ENCODE data around the gene FBXO40.

DNA sequence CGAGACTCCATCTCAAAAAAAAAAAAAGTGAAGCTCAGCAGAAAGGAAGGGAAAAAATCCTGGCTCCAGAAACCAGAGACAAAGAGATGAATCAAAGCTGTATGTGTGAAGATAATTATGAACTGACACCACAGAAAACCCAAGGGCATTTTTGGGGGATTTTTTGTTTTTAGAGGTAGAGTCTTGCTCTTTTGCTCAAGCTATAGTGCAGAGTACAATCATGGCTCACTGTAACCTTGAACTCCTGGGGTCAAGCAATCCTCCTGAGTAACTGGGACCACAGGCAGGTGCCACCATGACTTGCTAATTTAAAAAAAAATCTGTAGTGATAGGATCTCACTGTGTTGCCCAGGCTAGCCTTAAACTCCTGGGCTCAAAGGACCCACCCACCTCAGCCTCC is 44.7 kb downstream of the FBXO40 start:
- TF ChIP-seq ZNF331 (CRISPR knock-in tag; IDR thresholded peaks at IDR 0.05; ENCODE audit: low read depth): no peak
- no peak for TF ChIP-seq EZH2 (IDR thresholded peaks at IDR 0.05; ENCODE audit: low read depth, unreplicated experiment)
- no peak for TF ChIP-seq POLR2AphosphoS5 (IDR thresholded peaks at IDR 0.05; ENCODE audit: low read depth)
- TF ChIP-seq JUNB (IDR thresholded peaks at IDR 0.05; ENCODE audit: unreplicated experiment): no peak
- TF ChIP-seq, protein P1, sequence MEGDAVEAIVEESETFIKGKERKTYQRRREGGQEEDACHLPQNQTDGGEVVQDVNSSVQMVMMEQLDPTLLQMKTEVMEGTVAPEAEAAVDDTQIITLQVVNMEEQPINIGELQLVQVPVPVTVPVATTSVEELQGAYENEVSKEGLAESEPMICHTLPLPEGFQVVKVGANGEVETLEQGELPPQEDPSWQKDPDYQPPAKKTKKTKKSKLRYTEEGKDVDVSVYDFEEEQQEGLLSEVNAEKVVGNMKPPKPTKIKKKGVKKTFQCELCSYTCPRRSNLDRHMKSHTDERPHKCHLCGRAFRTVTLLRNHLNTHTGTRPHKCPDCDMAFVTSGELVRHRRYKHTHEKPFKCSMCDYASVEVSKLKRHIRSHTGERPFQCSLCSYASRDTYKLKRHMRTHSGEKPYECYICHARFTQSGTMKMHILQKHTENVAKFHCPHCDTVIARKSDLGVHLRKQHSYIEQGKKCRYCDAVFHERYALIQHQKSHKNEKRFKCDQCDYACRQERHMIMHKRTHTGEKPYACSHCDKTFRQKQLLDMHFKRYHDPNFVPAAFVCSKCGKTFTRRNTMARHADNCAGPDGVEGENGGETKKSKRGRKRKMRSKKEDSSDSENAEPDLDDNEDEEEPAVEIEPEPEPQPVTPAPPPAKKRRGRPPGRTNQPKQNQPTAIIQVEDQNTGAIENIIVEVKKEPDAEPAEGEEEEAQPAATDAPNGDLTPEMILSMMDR (conservative IDR thresholded peaks at IDR 0.05; ENCODE audit: low read depth in 2 of 2): no peak

Measured in GM23338 (cell line).